Measurements from ENCODE around the gene DYNLL2.

GRCh38 chr17:58086953-58087352, 3.7 kb downstream of the DYNLL2 start:
- TF ChIP-seq CTCF (IDR thresholded peaks at IDR 0.05) (no peak), POLR2A (IDR thresholded peaks at IDR 0.05) (no peak)

All from heart left ventricle (tissue), 13 donors.